ENCODE data around the gene OSBP2. TPM values are rescaled to one million over a fixed set of nuclear protein-coding genes. Genes with fewer than 3 reads are reported as not detected.

Gene OSBP2
- total RNA-seq, 4 donors from 2014 or later: 0.60 to 7.5 (median 4.3) TPM

- TF ChIP-seq CTCF (IDR thresholded peaks at IDR 0.05) (no peak), EP300 (IDR thresholded peaks at IDR 0.05; ENCODE audit: low read depth) (no peak), POLR2A (IDR thresholded peaks at IDR 0.05) (no peak), POLR2AphosphoS5 (IDR thresholded peaks at IDR 0.05) (no peak)
- in situ Hi-C loops (cut with MboI; ENCODE audit: low pct_ligation_motif_present in 1 of 4, low pct_unique_long_range_greater_than_20kb in 1 of 4, low sequenced_read_pairs in 3 of 4) (no loop called here), intact Hi-C loops (cut with DNase I; ENCODE audit: low total_unique reads) (no loop called here)
- Histone ChIP-seq H3K4me1 (peaks cover 4 to 14% (median 10%) of the 10 kb centered on the region in 4 donors), H3K4me3 (no peak overlapping the region), H3K27ac (no peak overlapping the region), H3K9me3 (no peaks in the 10 kb centered on the region), H3K36me3 (no peaks in the 10 kb centered on the region), H3K27me3 (peaks cover 33% of the 10 kb centered on the region)
- WGBS, 2 donors (ENCODE audit: low coverage in 1 of 2): 86% methylated on average over 5 of the region's 5 CpGs; no CpG with 5 or more reads in 1 of the 2 donors
- DNase-seq: no peak
Observed at GRCh38 chr22:30803679-30804078, 109.0 kb downstream of the OSBP2 start.

GRCh38 chr22:30804626-30805025, 110.0 kb downstream of the OSBP2 start:
- H3K4me1 ChIP-seq: peaks cover 4 to 14% (median 10%) of the 10 kb centered on the region in 4 donors
- in situ Hi-C loops (cut with MboI; ENCODE audit: low pct_ligation_motif_present in 1 of 4, low pct_unique_long_range_greater_than_20kb in 1 of 4, low sequenced_read_pairs in 3 of 4) (no loop called here), intact Hi-C loops (cut with DNase I; ENCODE audit: low total_unique reads) (no loop called here)
- no peaks in the 10 kb centered on the region for H3K36me3 ChIP-seq
- TF ChIP-seq POLR2AphosphoS5 (IDR thresholded peaks at IDR 0.05) (no peak), POLR2A (IDR thresholded peaks at IDR 0.05) (no peak), EP300 (IDR thresholded peaks at IDR 0.05; ENCODE audit: low read depth) (no peak), CTCF (IDR thresholded peaks at IDR 0.05) (no peak)
- H3K27me3 ChIP-seq: peaks cover 29% of the 10 kb centered on the region
- no peak overlapping the region for H3K4me3 ChIP-seq
- WGBS, 2 donors (ENCODE audit: low coverage in 1 of 2): 71 to 80% methylated on average over 5 of the region's 5 CpGs
- no peaks in the 10 kb centered on the region for H3K9me3 ChIP-seq
- DNase-seq: no peak
- no peak overlapping the region for H3K27ac ChIP-seq

GRCh38 chr22:30806391-30806861, 111.8 kb downstream of the OSBP2 start:
- no peaks in the 10 kb centered on the region for H3K36me3 ChIP-seq
- peaks cover 4 to 14% (median 10%) of the 10 kb centered on the region in 4 donors for H3K4me1 ChIP-seq
- no peaks in the 10 kb centered on the region for H3K9me3 ChIP-seq
- H3K4me3 ChIP-seq: no peak overlapping the region
- in situ Hi-C loops (cut with MboI; ENCODE audit: low pct_ligation_motif_present in 1 of 4, low pct_unique_long_range_greater_than_20kb in 1 of 4, low sequenced_read_pairs in 3 of 4): no loop called here
- H3K27me3 ChIP-seq: peaks cover 11% of the 10 kb centered on the region
- no peak overlapping the region for H3K27ac ChIP-seq
- intact Hi-C loops (cut with DNase I; ENCODE audit: low total_unique reads): no loop called here
- WGBS, 2 donors (ENCODE audit: low coverage in 1 of 2): 70% methylated on average over 3 of the region's 3 CpGs; no CpG with 5 or more reads in 1 of the 2 donors
- no peak for DNase-seq
- TF ChIP-seq EP300 (IDR thresholded peaks at IDR 0.05; ENCODE audit: low read depth): no peak
- TF ChIP-seq POLR2AphosphoS5 (IDR thresholded peaks at IDR 0.05): no peak
- TF ChIP-seq CTCF (IDR thresholded peaks at IDR 0.05): no peak
- TF ChIP-seq POLR2A (IDR thresholded peaks at IDR 0.05): no peak

GRCh38 chr22:30809086-30809485, 114.4 kb downstream of the OSBP2 start:
- no peaks in the 10 kb centered on the region for H3K9me3 ChIP-seq
- no peak for DNase-seq
- no peak overlapping the region for H3K27ac ChIP-seq
- H3K4me3 ChIP-seq: no peak overlapping the region
- TF ChIP-seq CTCF (IDR thresholded peaks at IDR 0.05) (no peak), POLR2A (IDR thresholded peaks at IDR 0.05) (no peak), POLR2AphosphoS5 (IDR thresholded peaks at IDR 0.05) (no peak), EP300 (IDR thresholded peaks at IDR 0.05; ENCODE audit: low read depth) (no peak)
- 97% methylated on average over 4 of the region's 4 CpGs; no CpG with 5 or more reads in 1 of the 2 donors for WGBS, 2 donors (ENCODE audit: low coverage in 1 of 2)
- intact Hi-C loops (cut with DNase I; ENCODE audit: low total_unique reads) (no loop called here), in situ Hi-C loops (cut with MboI; ENCODE audit: low pct_ligation_motif_present in 1 of 4, low pct_unique_long_range_greater_than_20kb in 1 of 4, low sequenced_read_pairs in 3 of 4) (no loop called here)
- no peaks in the 10 kb centered on the region for H3K4me1 ChIP-seq
- H3K27me3 ChIP-seq: no peaks in the 10 kb centered on the region
- H3K36me3 ChIP-seq: no peaks in the 10 kb centered on the region
